VCaP (cell line): ENCODE results near the gene USP30.

Experiments
- H3K27ac ChIP-seq: fragments of 450-650 bp; 2 replicates; pipeline ENCODE4 v1.5.1; 2017
- CTCF ChIP-seq: fragments of 450-650 bp; conservative IDR thresholded peaks from 2 replicates; pipeline ENCODE4 v1.5.1; 2017; ENCODE audit warnings: mild to moderate bottlenecking, moderate library complexity

The USP30 gene

DNA sequence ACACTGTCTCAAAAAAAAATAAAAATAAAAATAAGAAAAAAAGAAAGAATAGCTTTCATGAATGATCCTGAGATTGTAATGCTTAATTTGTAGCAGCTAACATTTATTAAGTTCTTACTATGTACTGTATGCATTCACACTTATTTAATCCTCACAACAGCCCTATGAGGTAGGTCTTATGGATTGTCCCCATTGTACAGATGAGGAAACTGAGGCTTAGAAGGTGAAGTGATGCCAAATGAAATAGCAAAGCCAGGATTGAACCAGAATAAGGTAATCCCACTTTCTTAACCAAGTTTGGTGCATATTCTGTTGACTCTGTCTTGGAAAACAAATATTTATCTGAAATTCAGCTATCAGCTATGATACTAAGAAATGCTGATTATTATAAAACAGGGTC lies 2.1 kb downstream of the USP30 start:
- no peak for TF ChIP-seq CTCF
- no peak overlapping the region for H3K27ac ChIP-seq

- TF ChIP-seq CTCF, result no peak
- no peak overlapping the region for H3K27ac ChIP-seq
Measured at GRCh38 chr12:109056891-109057290, 4.5 kb downstream of the USP30 start.

- no peak overlapping the region for H3K27ac ChIP-seq
- TF ChIP-seq CTCF, result no peak
Measured at GRCh38 chr12:109057376-109057775, 5.0 kb downstream of the USP30 start.

DNA sequence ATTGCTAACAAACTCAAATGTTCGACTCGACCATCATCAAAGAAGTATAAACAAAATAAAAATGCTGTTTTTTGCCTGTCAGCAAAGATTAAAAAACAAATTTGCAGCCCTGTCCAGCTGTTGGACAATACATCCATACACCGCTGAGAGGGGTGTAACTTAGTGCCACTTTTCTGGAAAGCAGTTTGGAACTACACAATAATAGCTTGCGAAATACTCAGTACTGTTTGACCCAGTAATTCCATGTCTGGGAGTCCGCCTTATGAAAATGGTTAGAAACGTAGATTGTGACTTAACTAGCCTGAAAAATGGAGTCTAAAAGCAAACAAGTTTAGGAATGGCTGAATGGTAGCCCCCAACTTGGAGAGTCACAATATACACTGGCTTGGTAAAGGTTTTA lies 6.4 kb downstream of the USP30 start:
- no peak for TF ChIP-seq CTCF
- no peak overlapping the region for H3K27ac ChIP-seq

DNA sequence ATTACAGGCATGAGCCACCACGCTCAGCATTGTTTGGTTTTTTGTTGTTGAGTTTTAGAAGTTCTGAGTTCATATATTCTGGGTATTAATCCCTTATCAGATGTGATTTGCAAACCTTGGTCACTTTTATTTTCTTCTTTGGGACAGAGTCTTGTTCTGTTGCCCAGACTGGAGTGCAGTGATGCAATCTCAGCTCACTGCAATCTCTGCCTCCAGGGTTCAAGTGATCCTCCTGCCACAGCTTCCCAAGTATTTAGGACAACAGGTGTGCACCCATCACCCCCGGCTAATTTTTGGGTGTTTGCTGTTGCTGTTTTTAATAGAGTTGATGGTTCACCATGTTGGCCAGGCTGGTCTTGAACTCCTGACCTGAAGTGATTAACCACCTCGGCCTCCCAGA lies 11.8 kb downstream of the USP30 start:
- H3K27ac ChIP-seq, result no peak overlapping the region
- TF ChIP-seq CTCF, result no peak

GRCh38 chr12:109065154-109065852 lies 12.9 kb downstream of the USP30 start:
- H3K27ac ChIP-seq, result no peak overlapping the region

GRCh38 chr12:109065853-109066193 lies 13.4 kb downstream of the USP30 start:
- TF ChIP-seq CTCF, result no peak
- H3K27ac ChIP-seq, result no peak overlapping the region

More at GRCh38 chr12:109065154-109065852, 12.9 kb downstream of the USP30 start:
- TF ChIP-seq CTCF, result no peak
